ENCODE data around the gene MGST3.
"Not testable (repeated sequence)": the region's sequence is repeated elsewhere in the genome, so short reads cannot be mapped to it uniquely, and the experiment has no call there.

Gene MGST3

DNA sequence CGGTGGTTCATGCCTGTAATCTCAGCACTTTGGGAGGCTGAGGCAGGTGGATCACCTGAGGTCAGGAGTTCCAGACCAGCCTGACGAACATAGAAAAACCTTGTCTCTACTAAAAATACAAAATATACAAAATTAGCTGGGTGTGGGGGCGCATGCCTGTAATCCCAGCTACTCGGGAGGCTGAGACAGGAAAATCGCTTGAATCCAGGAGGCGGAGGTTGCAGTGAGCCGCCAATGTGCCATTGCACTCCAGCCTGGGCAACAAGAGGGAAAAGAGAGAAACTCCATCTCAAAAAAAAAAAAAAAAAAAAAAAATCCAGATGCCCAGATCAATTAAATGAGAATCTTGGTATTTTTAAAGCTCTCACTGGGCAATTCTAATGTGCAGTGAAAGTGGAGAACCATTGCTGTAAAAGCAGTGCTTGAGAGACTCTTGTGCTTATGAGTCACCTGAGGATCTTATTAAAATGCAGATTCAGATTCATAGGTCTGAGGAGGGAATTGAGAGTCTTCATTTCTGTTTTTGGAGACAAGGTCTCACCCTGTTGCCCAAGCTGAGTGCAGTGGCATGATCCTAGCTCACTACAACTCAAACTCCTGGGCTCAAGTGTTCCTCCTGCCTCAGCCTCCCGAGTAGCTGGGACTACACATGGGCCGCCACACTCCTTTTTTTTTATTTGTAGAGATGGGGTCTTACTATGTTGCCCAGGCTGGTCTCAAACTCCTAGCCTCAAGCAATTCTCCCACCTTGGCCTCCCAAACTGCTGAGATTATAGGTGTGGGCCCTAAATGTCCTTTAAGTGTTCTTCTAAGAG is 27.9 kb downstream of the MGST3 start:
- DNase-seq (ENCODE audit: low read depth), result not testable (repeated sequence)

DNA sequence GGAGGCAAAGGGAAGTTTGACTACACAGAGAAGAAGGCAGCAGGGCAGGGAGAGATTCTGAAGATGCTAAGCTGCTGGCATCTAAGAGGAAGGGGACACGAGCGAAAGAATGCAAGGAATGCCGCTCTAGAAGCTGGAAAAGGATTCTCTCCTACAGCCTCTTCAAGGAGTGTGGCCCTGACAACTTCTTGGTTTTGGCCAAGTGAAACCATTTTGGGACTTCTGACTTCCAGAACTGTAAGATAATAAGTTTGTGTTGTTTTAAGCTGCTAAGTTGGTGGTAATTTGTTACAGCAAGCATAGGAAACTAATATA is 28.5 kb downstream of the MGST3 start:
- no peak for DNase-seq (ENCODE audit: low read depth)

- DNase-seq (ENCODE audit: low read depth), result no peak
Observed at GRCh38 chr1:165661703-165662102, 30.7 kb downstream of the MGST3 start.

DNA sequence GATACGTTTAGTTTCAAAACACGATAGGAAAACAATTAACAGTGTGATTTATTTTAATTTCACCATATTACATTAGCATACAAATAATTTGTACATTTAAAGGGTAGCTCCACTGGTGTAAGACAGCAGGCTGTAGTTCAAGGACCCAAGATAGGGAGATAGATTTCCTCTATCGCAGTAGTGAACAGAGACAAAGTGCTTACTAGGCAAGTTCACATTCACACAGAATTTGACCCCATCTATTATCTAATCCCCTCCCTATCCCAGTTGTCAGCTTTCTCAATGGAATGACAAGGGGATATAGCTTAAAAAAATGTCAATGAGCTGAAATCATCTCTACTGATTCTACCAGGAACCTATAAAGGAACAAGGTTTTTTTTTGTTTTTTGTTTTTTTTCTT is 31.2 kb downstream of the MGST3 start:
- no peak for DNase-seq (ENCODE audit: low read depth)

DNA sequence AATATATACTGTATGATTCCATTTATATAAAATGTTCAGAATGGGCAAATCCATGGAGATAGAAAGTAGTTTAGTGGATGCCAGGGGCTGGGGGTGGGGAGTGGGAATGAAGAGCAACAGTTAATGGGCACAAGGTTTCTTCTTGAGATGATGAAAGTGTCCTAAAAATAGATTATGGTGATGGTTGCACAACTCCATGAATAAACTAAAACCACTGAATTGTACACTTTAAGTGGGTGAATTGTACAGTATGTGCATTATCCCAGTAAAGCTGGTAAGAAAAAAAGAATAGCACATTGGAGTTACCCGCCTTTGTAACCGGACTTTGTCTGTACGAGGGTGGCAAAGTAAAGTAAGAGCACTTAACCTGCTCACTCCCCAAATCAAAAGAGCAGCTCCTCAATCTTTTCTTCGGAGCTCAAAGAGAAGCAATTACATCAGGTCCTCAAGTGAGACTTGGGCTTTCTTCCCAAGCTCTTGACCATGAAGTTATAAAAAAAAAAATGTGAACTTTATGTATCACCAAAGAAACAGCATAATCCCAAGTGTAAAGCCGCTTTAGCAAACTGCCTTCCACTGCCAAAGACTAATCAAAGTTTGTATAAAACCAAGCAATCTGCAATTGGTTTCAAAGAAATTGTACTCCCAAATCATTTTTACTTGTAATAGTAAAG is 35.3 kb downstream of the MGST3 start:
- no peak for DNase-seq (ENCODE audit: low read depth)

- DNase-seq (ENCODE audit: low read depth), result no peak
Observed at GRCh38 chr1:165668184-165668583, 37.1 kb downstream of the MGST3 start.

GRCh38 chr1:165671526-165671925 is 40.5 kb downstream of the MGST3 start:
- DNase-seq (ENCODE audit: low read depth), result no peak

DNA sequence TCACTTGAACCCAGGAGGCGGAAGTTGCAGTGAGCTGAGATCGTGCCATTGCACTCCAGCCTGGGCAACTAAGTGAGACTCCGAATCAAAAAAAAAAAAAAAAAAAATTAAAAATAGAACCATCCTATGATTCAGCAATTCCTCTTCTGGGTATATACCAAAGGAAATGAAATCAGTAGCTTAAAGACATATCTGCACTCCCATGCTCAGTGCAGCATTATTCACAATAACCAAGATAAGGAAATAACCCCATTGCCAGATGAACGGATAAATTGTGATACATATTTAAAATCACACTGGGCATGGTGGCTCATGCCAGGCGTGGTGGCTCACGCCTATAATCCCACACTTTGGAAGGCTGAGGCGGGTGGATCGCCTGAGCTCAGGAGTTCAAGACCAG is 43.6 kb downstream of the MGST3 start:
- DNase-seq (ENCODE audit: low read depth), result no peak

DNA sequence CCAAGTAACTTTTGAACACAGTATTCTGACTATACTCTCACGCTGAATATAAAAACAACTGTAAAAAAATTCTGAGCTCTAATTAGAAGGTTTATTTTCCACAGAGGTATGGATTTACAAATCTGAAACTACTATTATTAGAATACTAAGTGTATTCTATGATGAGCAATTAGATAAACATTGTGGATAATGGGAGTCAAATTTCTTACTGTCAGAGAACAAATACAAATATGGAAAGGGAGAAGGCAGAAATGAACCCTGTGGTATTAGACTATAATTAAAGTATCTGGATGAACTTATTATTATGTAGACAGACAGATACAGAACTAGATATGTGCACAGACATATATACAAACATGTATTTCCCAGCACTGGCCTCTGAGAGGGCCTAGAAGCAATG is 44.8 kb downstream of the MGST3 start:
- DNase-seq (ENCODE audit: low read depth), result no peak

DNA sequence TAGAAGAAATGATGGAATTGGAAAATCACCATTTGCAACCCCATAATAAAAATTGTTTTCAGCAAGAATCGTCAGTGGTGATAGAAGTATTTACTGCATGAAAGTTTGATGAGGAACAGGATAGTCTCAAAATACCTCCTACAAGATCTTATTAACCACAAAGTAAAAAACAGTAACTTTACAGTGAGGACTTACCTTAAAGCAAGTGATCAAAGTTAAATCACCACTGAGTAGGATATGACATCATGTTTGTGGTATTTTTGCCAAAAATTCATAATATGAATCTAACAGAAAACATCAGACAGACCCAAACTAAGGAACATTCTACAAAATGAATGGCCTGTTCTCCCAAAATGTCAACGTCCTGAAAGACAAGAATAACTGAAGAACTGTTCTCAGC is 47.5 kb downstream of the MGST3 start:
- DNase-seq (ENCODE audit: low read depth), result no peak

DNA sequence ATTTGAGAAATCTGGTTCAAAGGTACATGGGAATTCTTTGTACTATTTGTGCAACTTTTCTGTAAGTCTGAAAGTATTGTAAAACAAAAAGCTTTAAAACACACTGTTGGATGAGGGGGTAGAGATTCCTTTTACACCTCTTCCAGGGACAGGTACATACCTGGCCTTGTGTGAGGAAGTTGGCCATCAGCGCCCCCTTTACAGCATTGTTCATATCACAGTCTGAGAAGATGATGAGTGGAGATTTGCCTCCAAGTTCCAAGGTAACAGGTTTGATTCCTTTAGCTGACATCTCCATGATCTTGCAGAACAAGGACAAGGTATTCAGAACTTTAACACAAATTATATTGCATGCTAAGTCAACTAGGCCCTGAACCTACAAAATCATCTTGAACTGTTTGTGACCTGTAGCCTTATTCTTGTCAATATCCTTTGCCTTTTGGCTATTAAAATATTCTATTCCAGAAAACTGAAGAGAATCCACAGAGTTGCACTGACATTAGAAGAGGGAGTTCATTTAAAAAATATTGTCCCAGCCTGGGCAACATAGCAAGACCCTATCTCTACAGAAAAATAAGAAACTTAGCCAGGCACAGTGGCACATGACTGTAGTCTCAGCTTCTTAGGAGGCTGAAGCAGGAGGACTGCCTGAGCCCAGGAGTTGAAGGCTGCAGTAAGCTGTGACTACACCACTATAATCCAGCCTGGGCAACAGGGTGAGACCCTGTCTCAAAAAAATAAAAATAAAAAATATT is 48.4 kb downstream of the MGST3 start:
- no peak for DNase-seq (ENCODE audit: low read depth)

- DNase-seq (ENCODE audit: low read depth), result no peak
Observed at GRCh38 chr1:165680303-165680702, 49.3 kb downstream of the MGST3 start.

DNA sequence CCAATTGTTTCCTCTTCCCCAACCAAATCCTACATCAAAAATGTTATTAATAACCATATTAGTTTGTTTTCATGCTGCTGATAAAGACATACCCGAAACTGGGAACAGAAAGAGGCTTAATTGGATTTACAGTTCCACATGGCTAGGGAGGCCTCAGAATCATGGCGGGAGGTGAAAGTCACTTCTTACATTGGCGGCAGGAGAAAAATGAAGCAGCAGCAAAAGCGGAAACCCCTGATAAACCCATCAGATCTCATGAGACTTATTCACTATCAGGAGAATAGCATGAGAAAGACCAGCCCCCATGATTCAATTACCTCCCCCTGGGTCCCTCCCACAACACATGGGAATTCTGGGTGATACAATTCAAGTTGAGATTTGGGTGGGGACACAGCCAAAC is 49.7 kb downstream of the MGST3 start:
- DNase-seq (ENCODE audit: low read depth), result not testable (repeated sequence)

DNA sequence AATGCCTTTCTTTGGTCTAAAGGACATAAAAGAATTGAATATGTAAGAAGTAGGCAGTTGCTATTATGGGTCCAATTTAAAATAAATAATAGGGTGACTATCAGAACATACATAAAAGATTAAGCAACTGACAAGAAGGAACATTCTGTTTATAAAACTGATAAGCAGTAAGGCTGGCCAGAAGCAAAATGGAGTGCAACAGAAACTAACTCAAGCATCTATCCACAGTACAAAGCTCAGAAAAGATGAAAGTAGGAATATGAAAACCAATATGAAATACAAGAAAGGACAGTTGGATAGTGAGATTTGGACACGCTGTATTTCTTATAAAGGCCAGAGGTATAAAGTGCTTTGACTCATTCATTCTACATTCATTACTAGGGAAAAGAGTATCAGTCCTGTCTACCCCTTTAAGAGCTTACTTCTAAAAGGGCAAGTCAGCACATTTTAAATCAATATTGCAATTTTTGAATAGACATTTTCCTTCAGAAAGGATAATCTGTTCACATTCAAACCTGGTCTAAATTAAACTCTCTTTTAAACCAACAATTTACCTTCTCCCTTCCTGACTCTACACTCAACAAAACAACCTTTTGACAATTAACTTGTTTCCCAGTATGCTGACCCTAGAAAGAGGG is 52.9 kb downstream of the MGST3 start:
- no peak for DNase-seq (ENCODE audit: low read depth)

DNA sequence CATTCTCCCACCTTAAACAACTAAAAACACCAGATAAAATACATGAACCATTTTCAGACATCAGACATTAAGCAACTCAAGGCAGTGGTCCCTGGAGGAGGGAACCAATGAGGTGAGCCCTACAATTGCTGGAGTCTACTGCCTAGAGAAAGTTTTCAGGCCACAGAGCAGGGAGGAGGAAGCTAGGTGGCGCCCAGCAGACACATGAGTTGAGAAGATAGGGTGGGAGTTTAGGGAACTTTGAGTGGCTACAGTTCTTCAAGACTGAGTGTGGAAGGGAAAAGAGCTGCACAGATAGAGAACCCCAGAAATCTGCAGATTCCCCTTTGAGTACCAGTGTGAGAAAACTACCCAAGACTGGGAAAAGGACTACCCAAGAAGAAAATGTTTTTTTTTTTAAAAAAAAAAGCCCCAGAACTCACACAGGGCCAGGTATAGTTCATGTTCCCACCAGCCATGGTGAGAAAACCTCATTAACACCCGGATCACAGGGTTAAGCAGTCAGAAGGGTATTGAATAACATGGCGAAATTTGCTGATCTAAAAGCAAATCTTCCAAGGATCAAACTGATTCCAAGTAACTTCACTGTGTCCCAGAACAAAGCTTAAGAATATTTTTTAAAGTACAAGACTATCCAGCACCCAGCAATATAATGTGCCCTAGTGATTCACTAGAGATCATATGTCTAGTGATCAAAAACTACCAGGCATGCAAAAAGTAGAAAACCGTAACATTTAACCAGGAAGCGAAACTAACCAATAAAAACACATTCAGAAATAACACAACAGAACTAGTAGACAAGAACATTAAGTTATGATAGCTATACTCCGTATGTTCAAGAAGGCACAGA is 55.3 kb downstream of the MGST3 start:
- DNase-seq (ENCODE audit: low read depth), result no peak

DNA sequence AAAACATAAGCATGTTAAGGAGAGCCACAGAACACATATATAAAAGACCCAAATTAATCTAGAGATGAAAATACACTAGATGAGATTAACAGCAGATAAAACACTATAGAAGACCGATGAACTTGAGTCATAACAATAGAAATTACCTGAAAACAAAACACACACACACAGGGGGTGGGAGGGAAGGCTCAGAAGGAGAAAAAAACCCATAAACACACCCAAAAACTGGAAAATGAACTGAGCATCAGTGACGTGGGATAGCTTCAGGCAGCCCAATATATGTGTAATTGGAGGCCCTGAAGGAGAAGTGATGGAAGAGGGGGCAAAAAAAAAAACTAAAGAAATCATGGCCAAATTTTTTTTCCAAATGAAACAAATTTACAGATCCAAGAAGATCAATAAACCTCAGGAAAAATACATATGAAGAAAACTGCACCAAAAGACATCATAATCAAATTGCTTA is 56.0 kb downstream of the MGST3 start:
- DNase-seq (ENCODE audit: low read depth), result no peak

DNA sequence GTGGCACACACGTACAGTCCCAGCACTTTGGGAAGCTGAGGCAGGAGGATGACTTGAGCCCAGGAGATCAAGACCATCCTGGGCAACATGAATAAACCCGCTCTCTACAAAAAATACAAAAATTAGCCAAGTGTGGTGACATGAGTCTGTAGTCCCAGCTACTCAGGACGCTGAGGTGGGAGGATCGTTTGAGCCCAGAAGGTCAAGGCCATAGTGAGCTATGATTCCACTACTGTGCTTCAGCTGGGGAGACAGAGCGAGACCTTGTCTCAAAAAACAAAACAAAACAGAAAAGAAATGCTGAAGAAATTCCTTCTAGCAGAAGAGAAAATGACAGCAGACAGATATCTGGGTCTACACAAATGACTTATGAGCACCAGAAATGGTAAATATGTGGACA is 57.0 kb downstream of the MGST3 start:
- no peak for DNase-seq (ENCODE audit: low read depth)

DNA sequence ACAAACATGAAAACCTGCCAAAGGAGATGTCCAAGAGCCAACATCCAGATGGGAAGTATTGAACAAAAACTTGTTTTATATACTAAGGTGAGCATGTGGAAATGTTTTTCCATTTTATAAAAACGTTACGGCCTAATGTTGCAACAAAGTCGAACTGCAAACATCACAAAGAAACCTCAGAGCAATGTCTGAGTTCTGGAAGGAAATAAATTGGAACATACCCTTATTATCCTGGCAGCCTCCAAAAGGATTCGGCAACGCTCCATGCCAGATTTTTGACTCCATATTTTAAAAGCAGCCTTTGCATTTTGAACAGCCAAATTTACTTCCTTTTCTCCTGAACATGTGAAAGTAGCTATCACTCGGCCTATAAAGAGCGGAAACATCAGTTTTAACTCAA is 64.0 kb downstream of the MGST3 start:
- DNase-seq (ENCODE audit: low read depth), result no peak

- DNase-seq (ENCODE audit: low read depth), result no peak
Observed at GRCh38 chr1:165696625-165697100, 65.6 kb downstream of the MGST3 start.

DNA sequence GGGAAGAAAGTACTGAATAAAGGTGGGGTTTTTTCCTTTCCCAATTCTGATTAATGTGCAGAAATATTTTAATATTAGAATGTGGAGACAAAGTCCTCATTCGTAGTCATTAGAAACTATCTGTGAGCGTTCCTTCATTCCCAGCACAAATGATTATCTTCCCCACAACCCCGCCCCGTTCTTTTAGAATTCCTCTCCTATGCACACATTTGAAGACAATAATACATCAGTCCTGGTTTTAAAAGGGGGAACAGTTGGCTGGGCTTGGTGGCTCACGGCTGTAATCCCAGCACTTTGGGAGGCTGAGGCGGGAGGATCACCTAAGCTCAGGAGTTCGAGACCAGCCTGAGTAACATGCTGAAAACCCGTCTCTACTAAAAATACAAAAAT is 66.5 kb downstream of the MGST3 start:
- no peak for DNase-seq (ENCODE audit: low read depth)

All from stimulated activated CD8-positive, alpha-beta memory T cell treated with anti-CD3 and anti-CD28 coated beads, Interleukin-12 subunit alpha, Interleukin-12 subunit beta, amount 100 ng/mL, for 4 hours (primary cell).